HCT116 (cell line): ENCODE results near the gene APELA. TPM values are rescaled to one million over a fixed set of nuclear protein-coding genes. Genes with fewer than 3 reads are reported as not detected.

Experiments
- ATAC-seq: fragments of 200-7000 bp; cut with Tn5 transposase; 2 replicates; pipeline ENCODE4 v1.9.1; 2020; ENCODE audit warnings: mild to moderate bottlenecking, moderate library complexity
- BruUV-seq: library from RNA; stranded (reverse); fragments of 400-500 nt; replicated peaks from 2 replicates; lab custom pipeline; 2021; lab: Mats Ljungman, UMichigan
- CTCF ChIA-PET: fragments of 300-600 bp; sonication (Branson Sonifier 250); formaldehyde crosslinking; loops from one replicate; lab custom pipeline; 2021; ENCODE audit warnings: antibody characterized with exemption; lab: Charles Lee
- POLR2A ChIA-PET: fragments of 300-600, 350-600 bp; sonication (Branson Sonifier 250); formaldehyde crosslinking; loops from one replicate; lab custom pipeline; 2021; ENCODE audit warnings: antibody characterized with exemption; lab: Charles Lee
- RAD21 ChIA-PET, 2 experiments: fragments of 300-600 bp; sonication (Branson Sonifier 250); formaldehyde crosslinking; loops; one replicate each; lab custom pipeline; 2023; ENCODE audit warnings: low total read pairs in 2 of 2; ENCODE audit not compliant: uncharacterized antibody in 2 of 2, unreplicated experiment in 2 of 2, low non-redundant PET in 1 of 2; lab: Charles Lee
- DNase-seq: peaks from one replicate; pipeline ENCODE4 v3.0.0-alpha.2; 2010; ENCODE audit warnings: low read depth, low spot score
- H2AFZ ChIP-seq: fragments of 200-600 bp; shearing (Covaris generic), sonication (generic); 2 replicates; pipeline ENCODE4 v1.6.1; 2017; ENCODE audit warnings: low read depth, mixed run types, mixed read lengths, antibody characterized with exemption, low read length; ENCODE audit not compliant: poor library complexity, severe bottlenecking
- H3K27ac ChIP-seq: 2 replicates; pipeline ENCODE4 v1.5.1; 2012; ENCODE audit warnings: low read depth, low read length
- H3K27me3 ChIP-seq: fragments of 200-600 bp; sonication (generic); 2 replicates; pipeline ENCODE4 v1.6.1; 2016; ENCODE audit warnings: mixed run types, low read length, mixed read lengths; ENCODE audit not compliant: insufficient read depth
- H3K36me3 ChIP-seq, 2 experiments: fragments of 200-500 bp in 1 of 2; fragments of 200-600 bp in 1 of 2; sonication (Bioruptor generic) in 1 of 2; sonication (generic) in 1 of 2; 2 replicates each; pipeline versions ENCODE4 v1.5.1 to v1.6.1; 2014 to 2016; ENCODE audit warnings: low read length in 2 of 2, inconsistent platforms in 1 of 2, mixed read lengths in 1 of 2, mixed run types in 1 of 2; ENCODE audit not compliant: insufficient read depth in 2 of 2, control insufficient read depth in 1 of 2
- H3K4me1 ChIP-seq, 2 experiments: fragments of 200-600 bp in 1 of 2; sonication (generic) in 1 of 2; 2 replicates each; pipeline versions ENCODE4 v1.5.1 to v1.6.1; 2012 to 2017; ENCODE audit warnings: low read length in 2 of 2, inconsistent platforms in 1 of 2, mild to moderate bottlenecking in 1 of 2, mixed read lengths in 1 of 2, mixed run types in 1 of 2, moderate library complexity in 1 of 2; ENCODE audit not compliant: insufficient read depth in 2 of 2, control insufficient read depth in 1 of 2
- H3K4me2 ChIP-seq: fragments of 200-600 bp; sonication (generic); 2 replicates; pipeline ENCODE4 v1.6.1; 2017; ENCODE audit warnings: mixed run types, low read length, mixed read lengths
- H3K4me3 ChIP-seq, 2 experiments: fragments of 200-600 bp in 1 of 2; sonication (generic) in 1 of 2; replicated peaks in 1 of 2; 2 replicates each; pipeline ENCODE4 v1.5.1; 2011 to 2016; ENCODE audit warnings: low read length in 2 of 2, control low read depth in 1 of 2, low read depth in 1 of 2, mild to moderate bottlenecking in 1 of 2, mixed read lengths in 1 of 2, mixed run types in 1 of 2
- H3K79me2 ChIP-seq: fragments of 200-600 bp; sonication (generic); 2 replicates; pipeline ENCODE4 v1.6.1; 2017; ENCODE audit warnings: mild to moderate bottlenecking, mixed run types, low read length, moderate library complexity, mixed read lengths; ENCODE audit not compliant: insufficient read depth
- H3K9ac ChIP-seq: fragments of 200-600 bp; sonication (generic); 2 replicates; pipeline ENCODE4 v1.6.1; 2016; ENCODE audit warnings: low read length, mixed read lengths
- H3K9me2 ChIP-seq: fragments of 200-600 bp; sonication (generic), shearing (Covaris generic); 2 replicates; pipeline ENCODE4 v1.6.1; 2017; ENCODE audit warnings: mixed run types, mild to moderate bottlenecking, moderate library complexity; ENCODE audit not compliant: insufficient read depth
- H3K9me3 ChIP-seq, 2 experiments: fragments of 200-500 bp in 1 of 2; fragments of 200-600 bp in 1 of 2; sonication (Bioruptor generic) in 1 of 2; sonication (generic) in 1 of 2; 2 replicates each; pipeline ENCODE4 v1.6.1; 2014 to 2017; ENCODE audit warnings: low read length in 2 of 2, mixed read lengths in 2 of 2, inconsistent platforms in 1 of 2, low read depth in 1 of 2, mild to moderate bottlenecking in 1 of 2, mixed run types in 1 of 2, moderate library complexity in 1 of 2; ENCODE audit not compliant: control insufficient read depth in 1 of 2, insufficient read depth in 1 of 2
- H4K20me1 ChIP-seq: fragments of 200-600 bp; sonication (generic), shearing (Covaris generic); 2 replicates; pipeline ENCODE4 v1.6.1; 2017; ENCODE audit warnings: mixed run types, mild to moderate bottlenecking, moderate library complexity; ENCODE audit not compliant: insufficient read depth
- CEBPB ChIP-seq: IDR thresholded peaks from 2 replicates; pipeline ENCODE4 v1.6.1; 2012; ENCODE audit warnings: low read depth
- CTCF ChIP-seq, 3 experiments: fragments of 200-600 bp in 1 of 3; sonication (generic) in 1 of 3; IDR thresholded peaks in 2 of 3; conservative IDR thresholded peaks in 1 of 3; 2 replicates each; pipeline ENCODE4 v1.5.1; 2012 to 2017; ENCODE audit warnings: low read depth in 2 of 3, low read length in 2 of 3, antibody characterized with exemption in 1 of 3, borderline replicate concordance in 1 of 3, control low read depth in 1 of 3, mild to moderate bottlenecking in 1 of 3, mixed read lengths in 1 of 3, mixed run types in 1 of 3, moderate library complexity in 1 of 3; ENCODE audit not compliant: insufficient read depth in 1 of 3
- EGR1 ChIP-seq: IDR thresholded peaks from 2 replicates; pipeline ENCODE4 v1.6.1; 2012; ENCODE audit warnings: low read depth
- ELF1 ChIP-seq: IDR thresholded peaks from 2 replicates; pipeline ENCODE4 v1.6.1; 2012; ENCODE audit warnings: low read depth, borderline replicate concordance
- EZH2 ChIP-seq: fragments of 200-600 bp; sonication (generic); IDR thresholded peaks from 2 replicates; pipeline ENCODE4 v1.6.1; 2017; ENCODE audit warnings: antibody characterized with exemption, mixed run types
- FOSL1 ChIP-seq: IDR thresholded peaks from 2 replicates; pipeline ENCODE4 v1.6.1; 2012; ENCODE audit warnings: low read depth
- JUND ChIP-seq: IDR thresholded peaks from 2 replicates; pipeline ENCODE4 v1.6.1; 2012
- POLR2A ChIP-seq: IDR thresholded peaks from 2 replicates; pipeline ENCODE4 v1.7.0; 2011; ENCODE audit warnings: borderline replicate concordance; ENCODE audit not compliant: insufficient read depth, insufficient read length; ENCODE audit errors: extremely low read depth
- POLR2AphosphoS5 ChIP-seq: IDR thresholded peaks from 2 replicates; pipeline ENCODE4 v1.6.1; 2011; ENCODE audit warnings: mild to moderate bottlenecking, low read depth, low read length, moderate library complexity
- SIN3A ChIP-seq: IDR thresholded peaks from 2 replicates; pipeline ENCODE4 v1.6.1; 2012; ENCODE audit warnings: low read depth
- SRF ChIP-seq: IDR thresholded peaks from 2 replicates; pipeline ENCODE4 v1.6.1; 2012; ENCODE audit warnings: low read depth
- TCF7L2 ChIP-seq: IDR thresholded peaks from 2 replicates; pipeline ENCODE4 v1.7.0; 2011; ENCODE audit warnings: borderline replicate concordance, inconsistent platforms; ENCODE audit not compliant: insufficient read depth, insufficient read length; ENCODE audit errors: extremely low read depth
- YY1 ChIP-seq: IDR thresholded peaks from 2 replicates; pipeline ENCODE4 v1.6.1; 2011; ENCODE audit warnings: low read length, low read depth, moderate library complexity, mild to moderate bottlenecking; ENCODE audit not compliant: insufficient replicate concordance; ENCODE audit errors: extremely low read depth
- ZFX ChIP-seq: fragments of 450-650 bp; IDR thresholded peaks from 2 replicates; pipeline ENCODE4 v1.6.1; 2017
- intact Hi-C: fragments of 100-400 bp; cut with micrococcal nuclease; formaldehyde crosslinking; loops from 2 replicates; pipeline ENCODE4 v1.10.0; 2022
- total RNA-seq: library from RNA; stranded (reverse); gene quantifications from one replicate; pipeline ENCODE4 v1.2.1, GENCODE V29; 2021; ENCODE audit not compliant: unreplicated experiment
- TF ChIP-seq, protein P1 (sequence below): IDR thresholded peaks from 2 replicates; pipeline ENCODE4 v1.6.1; 2012

The APELA gene
- total RNA-seq, 1 experiment from 2014 or later, result not detected

DNA sequence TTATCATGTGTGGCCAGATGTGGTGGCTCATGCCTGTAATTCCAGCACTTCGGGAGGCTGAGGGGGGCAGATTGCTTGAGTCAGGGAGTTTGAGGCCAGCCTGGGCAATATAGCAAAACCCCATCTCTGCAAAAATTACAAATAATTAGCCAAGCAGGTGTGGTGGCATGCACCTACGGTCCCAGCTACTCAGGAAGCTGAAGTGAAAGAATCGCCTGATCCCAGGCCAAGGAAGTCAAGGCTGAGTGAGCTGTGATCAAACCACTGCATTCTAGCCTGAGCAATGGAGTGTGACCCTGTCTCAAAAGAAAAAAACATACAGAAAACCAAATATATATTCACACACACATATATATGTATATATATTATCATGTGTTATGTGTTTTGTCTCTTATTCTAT is 15.0 kb downstream of the APELA start (continued):
- TF ChIP-seq EZH2 (no peak), ELF1 (no peak), POLR2A (no peak)

GRCh38 chr4:164894702-164895101 is 17.7 kb downstream of the APELA start:
- no peaks in the 10 kb centered on the region for H3K9me2 ChIP-seq
- ChIA-PET POLR2A (no interaction called here), CTCF (interaction anchor here (0.8 kb wide), 1 partner anchor 13 kb away, joined by 3 read pairs; no protein-coding TSS in a partner anchor), RAD21 (no interaction called here)
- H4K20me1 ChIP-seq, result no peaks in the 10 kb centered on the region
- no peak overlapping the region for H3K27ac ChIP-seq
- ATAC-seq (no peak), DNase-seq (no peak)
- no peaks in the 10 kb centered on the region for H3K27me3 ChIP-seq
- no peak overlapping the region for H3K4me3 ChIP-seq
- H3K79me2 ChIP-seq, result no peaks in the 10 kb centered on the region
- H3K4me1 ChIP-seq, result no peaks in the 10 kb centered on the region
- H3K36me3 ChIP-seq, result no peaks in the 10 kb centered on the region
- no peak overlapping the region for H3K4me2 ChIP-seq
- no peak overlapping the region for H3K9ac ChIP-seq
- BruUV-seq, result no TSS peak
- intact Hi-C loops, result no loop called here
- H2AFZ ChIP-seq, result no peak overlapping the region
- no peaks in the 10 kb centered on the region for H3K9me3 ChIP-seq
- TF ChIP-seq CTCF (IDR thresholded peaks at IDR 0.05 in 2 of 3, conservative IDR thresholded peaks at IDR 0.05 in 1 of 3; ENCODE audit: borderline replicate concordance in 1 of 3, insufficient read depth in 1 of 3, low read depth in 2 of 3, low read length in 2 of 3) (no peak), ELF1 (no peak), EGR1 (no peak), ZFX (no peak), JUND (no peak), YY1 (no peak), TCF7L2 (no peak), EZH2 (no peak), POLR2A (no peak), FOSL1 (no peak), POLR2AphosphoS5 (no peak), SRF (no peak), SIN3A (no peak), CEBPB (no peak)
- TF ChIP-seq, protein P1, sequence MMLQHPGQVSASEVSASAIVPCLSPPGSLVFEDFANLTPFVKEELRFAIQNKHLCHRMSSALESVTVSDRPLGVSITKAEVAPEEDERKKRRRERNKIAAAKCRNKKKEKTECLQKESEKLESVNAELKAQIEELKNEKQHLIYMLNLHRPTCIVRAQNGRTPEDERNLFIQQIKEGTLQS, result no peak
